Measurements from ENCODE around the gene DYSF.

DNA sequence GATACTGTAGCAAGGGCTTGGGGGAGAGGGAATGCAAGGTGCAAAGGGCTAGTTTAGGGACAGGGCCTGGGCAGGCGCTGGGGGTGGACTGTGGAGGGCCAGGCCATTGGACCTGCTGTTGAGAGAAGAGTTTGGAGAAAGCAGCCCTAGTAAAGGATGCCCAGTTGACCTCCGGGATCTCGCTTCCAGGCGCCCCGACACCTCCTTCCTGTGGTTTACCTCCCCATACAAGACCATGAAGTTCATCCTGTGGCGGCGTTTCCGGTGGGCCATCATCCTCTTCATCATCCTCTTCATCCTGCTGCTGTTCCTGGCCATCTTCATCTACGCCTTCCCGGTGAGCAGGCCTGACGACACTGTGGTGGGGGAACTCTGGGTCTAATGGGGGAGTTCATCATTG is 229.0 kb downstream of the DYSF start:
- TF ChIP-seq, protein P1, sequence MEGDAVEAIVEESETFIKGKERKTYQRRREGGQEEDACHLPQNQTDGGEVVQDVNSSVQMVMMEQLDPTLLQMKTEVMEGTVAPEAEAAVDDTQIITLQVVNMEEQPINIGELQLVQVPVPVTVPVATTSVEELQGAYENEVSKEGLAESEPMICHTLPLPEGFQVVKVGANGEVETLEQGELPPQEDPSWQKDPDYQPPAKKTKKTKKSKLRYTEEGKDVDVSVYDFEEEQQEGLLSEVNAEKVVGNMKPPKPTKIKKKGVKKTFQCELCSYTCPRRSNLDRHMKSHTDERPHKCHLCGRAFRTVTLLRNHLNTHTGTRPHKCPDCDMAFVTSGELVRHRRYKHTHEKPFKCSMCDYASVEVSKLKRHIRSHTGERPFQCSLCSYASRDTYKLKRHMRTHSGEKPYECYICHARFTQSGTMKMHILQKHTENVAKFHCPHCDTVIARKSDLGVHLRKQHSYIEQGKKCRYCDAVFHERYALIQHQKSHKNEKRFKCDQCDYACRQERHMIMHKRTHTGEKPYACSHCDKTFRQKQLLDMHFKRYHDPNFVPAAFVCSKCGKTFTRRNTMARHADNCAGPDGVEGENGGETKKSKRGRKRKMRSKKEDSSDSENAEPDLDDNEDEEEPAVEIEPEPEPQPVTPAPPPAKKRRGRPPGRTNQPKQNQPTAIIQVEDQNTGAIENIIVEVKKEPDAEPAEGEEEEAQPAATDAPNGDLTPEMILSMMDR (IDR thresholded peaks at IDR 0.05) = no peak
- TF ChIP-seq POLR2A (IDR thresholded peaks at IDR 0.05) = no peak

All from lower leg skin (tissue), 3 donors.